ENCODE measurements around the gene NLGN3.

The NLGN3 gene

GRCh38 chrX:71144651-71145050 lies at the start of gene NLGN3:
Gene NLGN3, plus strand, starts transcription at chrX:71144841. Its CDS starts 2,909 bp downstream, at chrX:71147750.
- Histone ChIP-seq H3K9me3 (ENCODE audit: severe bottlenecking) (no peaks in the 10 kb centered on the region), H3K27ac (no peak within 1 kb of the TSS), H3K27me3 (ENCODE audit: insufficient read depth, low read depth, severe bottlenecking) (peaks cover 14% of the 10 kb centered on the region), H3K36me3 (no peaks in the 10 kb centered on the region), H3K4me3 (ENCODE audit: low read depth, low read length) (peak within 1 kb of the TSS; percentile 32)
- TF ChIP-seq CTCF (IDR thresholded peaks at IDR 0.05; ENCODE audit: low read depth, low read length): no peak
- peak; percentile 13 for DNase-seq

GRCh38 chrX:71095033-71095432 lies 49.6 kb upstream of the NLGN3 start:
- Histone ChIP-seq H3K9me3 (ENCODE audit: severe bottlenecking) (no peaks in the 10 kb centered on the region), H3K4me3 (ENCODE audit: low read depth, low read length) (peak overlapping the region; percentile 65), H3K36me3 (no peaks in the 10 kb centered on the region), H3K27ac (no peak overlapping the region), H3K27me3 (ENCODE audit: insufficient read depth, low read depth, severe bottlenecking) (peaks cover 35% of the 10 kb centered on the region)
- no peak for TF ChIP-seq CTCF (IDR thresholded peaks at IDR 0.05; ENCODE audit: low read depth, low read length)
- no peak for DNase-seq

DNA sequence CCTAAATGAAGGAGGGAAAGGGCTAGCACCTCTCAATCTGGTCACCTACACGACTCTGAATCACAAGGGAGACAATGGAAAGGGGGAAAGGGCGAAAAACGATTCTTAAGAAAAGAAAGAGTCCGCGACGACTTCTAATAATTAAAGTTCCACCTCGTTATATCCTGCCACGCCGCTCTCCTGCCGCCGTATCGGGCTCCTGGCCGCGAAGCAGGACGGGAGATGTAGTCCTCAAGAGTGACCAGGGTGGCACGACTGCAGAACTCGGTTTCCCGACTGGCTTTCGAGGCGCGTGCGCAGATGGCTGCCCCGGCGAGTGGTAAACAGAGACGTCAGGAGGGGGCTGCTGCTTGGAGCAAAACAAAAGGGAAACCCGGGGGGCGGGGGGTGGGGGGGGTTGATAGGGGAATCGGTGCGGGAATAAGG lies 49.1 kb upstream of the NLGN3 start, which contains the start of gene FOXO4:
Gene FOXO4, plus strand, starts transcription at position 297 of the 426 bp plus-strand sequence. CDS start 678 bp downstream, outside the sequence.
- peaks cover 35% of the 10 kb centered on the region for H3K27me3 ChIP-seq (ENCODE audit: insufficient read depth, low read depth, severe bottlenecking)
- H3K27ac ChIP-seq: no peak within 1 kb of the TSS
- DNase-seq: peak; percentile 91
- TF ChIP-seq CTCF (IDR thresholded peaks at IDR 0.05; ENCODE audit: low read depth, low read length): no peak
- H3K9me3 ChIP-seq (ENCODE audit: severe bottlenecking): no peaks in the 10 kb centered on the region
- no peaks in the 10 kb centered on the region for H3K36me3 ChIP-seq
- H3K4me3 ChIP-seq (ENCODE audit: low read depth, low read length): peak within 1 kb of the TSS; percentile 65

GRCh38 chrX:71095981-71096759 lies 48.5 kb upstream of the NLGN3 start:
- no peak for DNase-seq
- Histone ChIP-seq H3K9me3 (ENCODE audit: severe bottlenecking) (no peaks in the 10 kb centered on the region), H3K4me3 (ENCODE audit: low read depth, low read length) (peak overlapping the region; percentile 65), H3K36me3 (no peaks in the 10 kb centered on the region), H3K27me3 (ENCODE audit: insufficient read depth, low read depth, severe bottlenecking) (peaks cover 35% of the 10 kb centered on the region), H3K27ac (no peak overlapping the region)
- TF ChIP-seq CTCF (IDR thresholded peaks at IDR 0.05; ENCODE audit: low read depth, low read length): no peak

GRCh38 chrX:71096760-71097032 lies 47.9 kb upstream of the NLGN3 start:
- no peaks in the 10 kb centered on the region for H3K36me3 ChIP-seq
- peaks cover 35% of the 10 kb centered on the region for H3K27me3 ChIP-seq (ENCODE audit: insufficient read depth, low read depth, severe bottlenecking)
- peak overlapping the region; percentile 65 for H3K4me3 ChIP-seq (ENCODE audit: low read depth, low read length)
- no peaks in the 10 kb centered on the region for H3K9me3 ChIP-seq (ENCODE audit: severe bottlenecking)
- no peak overlapping the region for H3K27ac ChIP-seq
- no peak for DNase-seq
- no peak for TF ChIP-seq CTCF (IDR thresholded peaks at IDR 0.05; ENCODE audit: low read depth, low read length)

DNA sequence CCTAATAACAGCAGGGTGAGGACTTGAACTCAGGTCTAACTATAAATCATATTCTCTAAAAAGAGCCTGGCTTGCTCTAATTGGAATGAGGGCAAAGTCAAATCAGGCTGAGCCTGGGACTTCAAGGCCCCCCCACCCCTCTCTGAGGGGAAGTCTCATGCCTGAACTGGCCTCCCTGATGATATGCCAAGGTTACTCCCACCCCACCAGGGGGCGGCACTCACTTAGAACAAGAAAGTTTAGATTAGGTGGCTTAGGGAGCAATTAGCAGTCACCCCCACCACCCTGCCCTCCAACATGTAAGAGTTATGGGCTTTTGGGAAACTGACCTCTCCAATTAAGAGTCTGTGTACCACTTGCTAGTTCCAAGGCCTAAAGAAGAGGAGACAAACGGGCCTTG lies 46.3 kb upstream of the NLGN3 start:
- Histone ChIP-seq H3K27me3 (ENCODE audit: insufficient read depth, low read depth, severe bottlenecking) (peaks cover 35% of the 10 kb centered on the region), H3K36me3 (no peaks in the 10 kb centered on the region), H3K9me3 (ENCODE audit: severe bottlenecking) (no peaks in the 10 kb centered on the region), H3K27ac (no peak overlapping the region), H3K4me3 (ENCODE audit: low read depth, low read length) (no peak overlapping the region)
- peak; percentile 69 for DNase-seq
- peak; percentile 51 for TF ChIP-seq CTCF (IDR thresholded peaks at IDR 0.05; ENCODE audit: low read depth, low read length)
